Stimulated activated CD4-positive, alpha-beta T cell treated with anti-CD3 and anti-CD28 coated beads, Interleukin-1b, Interleukin-23, amount 100 ng/mL, for 1 hour (primary cell): ENCODE data around the gene CAMSAP3.

Source experiments
- DNase-seq, 2 donors: peaks; one replicate each; pipeline ENCODE4 v3.0.0-alpha.2; 2020; ENCODE audit warnings: low read depth in 2 of 2

CAMSAP3 gene

GRCh38 chr19:7614859-7615741 lies 19.4 kb downstream of the CAMSAP3 start:
- no peak for DNase-seq

GRCh38 chr19:7617172-7617571 lies 21.5 kb downstream of the CAMSAP3 start:
- DNase-seq: no peak

- no peak for DNase-seq
Observed at GRCh38 chr19:7617735-7618134, 22.1 kb downstream of the CAMSAP3 start.

- DNase-seq: no peak
Observed at GRCh38 chr19:7618348-7618747, 22.7 kb downstream of the CAMSAP3 start.

- DNase-seq: no peak
Observed at GRCh38 chr19:7618771-7619510, 23.3 kb downstream of the CAMSAP3 start.

GRCh38 chr19:7619671-7620441 lies 24.2 kb downstream of the CAMSAP3 start:
- no peak for DNase-seq

GRCh38 chr19:7620442-7621412 lies 25.1 kb downstream of the CAMSAP3 start:
- no peak for DNase-seq

- no peak for DNase-seq
Observed at GRCh38 chr19:7622933-7623685, 27.4 kb downstream of the CAMSAP3 start.

- DNase-seq: no peak
Observed at GRCh38 chr19:7623725-7624603, 28.3 kb downstream of the CAMSAP3 start.

- no peak for DNase-seq
Observed at GRCh38 chr19:7624810-7625209, 29.1 kb downstream of the CAMSAP3 start.

- no peak for DNase-seq
Observed at GRCh38 chr19:7625763-7626372, 30.2 kb downstream of the CAMSAP3 start.

- no peak for DNase-seq
Observed at GRCh38 chr19:7627166-7627565, 31.5 kb downstream of the CAMSAP3 start.

- no peak for DNase-seq
Observed at GRCh38 chr19:7628589-7629311, 33.1 kb downstream of the CAMSAP3 start.

- peak; percentile 78 to 89 for DNase-seq
Observed at GRCh38 chr19:7629347-7630054, 33.8 kb downstream of the CAMSAP3 start, which contains the start of the genes PET100 and XAB2. Gene PET100 (plus strand): TSS chr19:7629793. CDS start chr19:7629834, 41 bp downstream. Gene XAB2 (minus strand): TSS chr19:7629545. CDS start chr19:7629527, 18 bp downstream.

- DNase-seq: no peak
Observed at GRCh38 chr19:7631577-7631976, 35.9 kb downstream of the CAMSAP3 start.

GRCh38 chr19:7632340-7633203 lies 36.9 kb downstream of the CAMSAP3 start:
- DNase-seq: no peak
